Fibroblast of lung (primary cell): ENCODE measurements around the gene TMEM154. TPM values are rescaled to one million over a fixed set of nuclear protein-coding genes. Genes with fewer than 3 reads are reported as not detected.

ENCODE experiments used
- DNase-seq, 2 donors: peaks; one replicate each; pipeline versions ENCODE4 v3.0.0 to v3.0.0-alpha.2; 2010; ENCODE audit warnings: low read depth in 2 of 2
- H2AFZ ChIP-seq: 2 replicates; pipeline ENCODE4 v1.5.1; 2012; ENCODE audit warnings: low read length, control low read depth, inconsistent platforms
- H3K27ac ChIP-seq: 2 replicates; pipeline ENCODE4 v1.5.1; 2011; ENCODE audit warnings: low read length, control low read depth; ENCODE audit not compliant: insufficient read depth
- H3K27me3 ChIP-seq: 2 replicates; pipeline ENCODE4 v1.5.1; 2011; ENCODE audit warnings: mild to moderate bottlenecking, low read length; ENCODE audit not compliant: control insufficient read depth, insufficient read depth
- H3K36me3 ChIP-seq: 2 replicates; pipeline ENCODE4 v1.5.1; 2011; ENCODE audit warnings: low read length; ENCODE audit not compliant: control insufficient read depth, insufficient read depth
- H3K4me1 ChIP-seq: 2 replicates; pipeline ENCODE4 v1.5.1; 2011; ENCODE audit warnings: low read length; ENCODE audit not compliant: control insufficient read depth, insufficient read depth; ENCODE audit errors: extremely low read depth
- H3K4me2 ChIP-seq: 2 replicates; pipeline ENCODE4 v1.5.1; 2011; ENCODE audit warnings: low read length, control low read depth; ENCODE audit not compliant: insufficient read depth; ENCODE audit errors: extremely low read depth
- H3K4me3 ChIP-seq, 4 experiments: fragments of 200-600 bp in 1 of 4; sonication (generic) in 1 of 4; replicated peaks in 1 of 4; 2 replicates each; pipeline ENCODE4 v1.5.1; 2011 to 2016; ENCODE audit warnings: low read length in 4 of 4, low read depth in 3 of 4, mild to moderate bottlenecking in 3 of 4, control low read depth in 2 of 4, inconsistent platforms in 1 of 4, mixed read lengths in 1 of 4; ENCODE audit not compliant: insufficient read depth in 1 of 4; ENCODE audit errors: control extremely low read depth in 1 of 4
- H3K79me2 ChIP-seq: 2 replicates; pipeline ENCODE4 v1.5.1; 2012; ENCODE audit warnings: mild to moderate bottlenecking, low read length, inconsistent platforms; ENCODE audit not compliant: control insufficient read depth, insufficient read depth
- H3K9ac ChIP-seq: 2 replicates; pipeline ENCODE4 v1.5.1; 2011; ENCODE audit warnings: mild to moderate bottlenecking, low read length, control low read depth; ENCODE audit not compliant: insufficient read depth
- H3K9me3 ChIP-seq: 2 replicates; pipeline ENCODE4 v1.5.1; 2012; ENCODE audit warnings: low read depth, low read length; ENCODE audit not compliant: control insufficient read depth, insufficient read depth
- H4K20me1 ChIP-seq: 2 replicates; pipeline ENCODE4 v1.5.1; 2011; ENCODE audit warnings: low read length; ENCODE audit not compliant: control insufficient read depth, insufficient read depth; ENCODE audit errors: extremely low read depth
- EZH2 ChIP-seq: IDR thresholded peaks from 2 replicates; pipeline ENCODE4 v1.5.1; 2012; ENCODE audit warnings: low read length, control low read depth, mild to moderate bottlenecking; ENCODE audit errors: missing control alignments
- polyA plus RNA-seq, 2 donors: library from polyadenylated mRNA; depleted of rRNA in 1 of 2; stranded (reverse) in 1 of 2; unstranded in 1 of 2; fragments of >200 nt; gene quantifications; 2 replicates each; pipeline ENCODE4 v1.2.1, GENCODE V29; 2011 to 2012; ENCODE audit warnings: missing spikeins in 1 of 2
- total RNA-seq: library from RNA; depleted of rRNA; stranded (reverse); fragments of >200 nt; gene quantifications from 2 replicates; pipeline ENCODE4 v1.2.1, GENCODE V29; 2014
- TF ChIP-seq, protein P1 (sequence below), 2 donors: IDR thresholded peaks in 1 of 2; conservative IDR thresholded peaks in 1 of 2; 1 replicate in 1 of 2; 2 replicates in 1 of 2; pipeline ENCODE4 v1.5.1; 2011 to 2012; ENCODE audit warnings: low read length in 2 of 2, control low read depth in 1 of 2, inconsistent platforms in 1 of 2, low read depth in 1 of 2, mild to moderate bottlenecking in 1 of 2

The TMEM154 gene
- total and polyA plus RNA-seq, 2 donors (not counting 1 experiment from before 2014, with no cell fraction given): 0.50 to 3.7 TPM

DNA sequence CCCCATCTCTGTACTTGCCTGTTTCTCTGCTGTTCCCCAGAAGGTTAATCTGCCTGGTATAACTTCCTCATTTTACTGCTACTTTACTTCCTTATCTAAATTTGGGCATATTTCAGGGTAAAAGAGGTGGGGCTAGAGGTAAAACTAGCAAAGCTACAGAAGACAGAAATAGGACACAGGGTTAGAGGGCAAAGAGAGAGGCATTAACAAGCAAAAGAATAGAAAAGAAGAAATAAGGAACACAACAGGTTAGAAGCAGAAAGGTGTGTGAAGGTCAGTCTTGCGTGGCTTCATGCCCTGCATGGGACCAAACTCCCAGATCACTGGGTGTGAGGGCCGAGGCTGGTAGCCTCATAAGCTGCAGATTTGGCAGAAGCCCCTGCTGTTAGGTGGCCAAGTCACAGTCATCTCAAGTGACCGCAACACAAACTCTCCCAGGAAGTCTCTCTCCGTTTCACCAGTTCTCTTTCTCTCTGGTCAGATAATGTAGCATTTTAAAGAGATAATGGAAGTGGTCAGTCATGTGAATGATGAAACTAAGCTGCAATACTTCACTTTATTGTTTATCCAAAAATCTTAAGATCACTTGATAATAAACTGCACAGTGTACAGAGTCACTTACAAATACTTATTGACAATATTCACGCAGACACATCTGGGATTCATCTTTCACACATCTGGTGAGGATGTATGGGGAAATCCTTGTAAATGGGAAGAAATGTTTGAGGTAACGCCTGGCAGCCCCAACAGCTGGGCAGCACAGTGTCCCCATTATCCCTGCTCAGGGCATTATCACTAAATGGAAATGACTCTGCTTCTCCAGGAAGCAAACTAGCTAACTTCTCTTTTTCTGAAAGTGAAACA is 16.4 kb downstream of the TMEM154 start:
- Histone ChIP-seq H3K9ac (no peak overlapping the region), H3K4me1 (no peaks in the 10 kb centered on the region), H4K20me1 (no peaks in the 10 kb centered on the region), H3K79me2 (no peaks in the 10 kb centered on the region), H3K36me3 (no peaks in the 10 kb centered on the region), H3K4me2 (no peak overlapping the region), H3K9me3 (no peaks in the 10 kb centered on the region), H3K27me3 (no peaks in the 10 kb centered on the region), H3K27ac (no peak overlapping the region), H3K4me3 (no peak overlapping the region), H2AFZ (no peak overlapping the region)
- DNase-seq: peak in 1 of 2 donors; percentile 61
- TF ChIP-seq, protein P1, sequence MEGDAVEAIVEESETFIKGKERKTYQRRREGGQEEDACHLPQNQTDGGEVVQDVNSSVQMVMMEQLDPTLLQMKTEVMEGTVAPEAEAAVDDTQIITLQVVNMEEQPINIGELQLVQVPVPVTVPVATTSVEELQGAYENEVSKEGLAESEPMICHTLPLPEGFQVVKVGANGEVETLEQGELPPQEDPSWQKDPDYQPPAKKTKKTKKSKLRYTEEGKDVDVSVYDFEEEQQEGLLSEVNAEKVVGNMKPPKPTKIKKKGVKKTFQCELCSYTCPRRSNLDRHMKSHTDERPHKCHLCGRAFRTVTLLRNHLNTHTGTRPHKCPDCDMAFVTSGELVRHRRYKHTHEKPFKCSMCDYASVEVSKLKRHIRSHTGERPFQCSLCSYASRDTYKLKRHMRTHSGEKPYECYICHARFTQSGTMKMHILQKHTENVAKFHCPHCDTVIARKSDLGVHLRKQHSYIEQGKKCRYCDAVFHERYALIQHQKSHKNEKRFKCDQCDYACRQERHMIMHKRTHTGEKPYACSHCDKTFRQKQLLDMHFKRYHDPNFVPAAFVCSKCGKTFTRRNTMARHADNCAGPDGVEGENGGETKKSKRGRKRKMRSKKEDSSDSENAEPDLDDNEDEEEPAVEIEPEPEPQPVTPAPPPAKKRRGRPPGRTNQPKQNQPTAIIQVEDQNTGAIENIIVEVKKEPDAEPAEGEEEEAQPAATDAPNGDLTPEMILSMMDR (conservative IDR thresholded peaks at IDR 0.05 in 1 of 2, IDR thresholded peaks at IDR 0.05 in 1 of 2; ENCODE audit: low read depth in 1 of 2, low read length in 2 of 2): no peak
- no peak for TF ChIP-seq EZH2

GRCh38 chr4:152661649-152662048 is 18.1 kb downstream of the TMEM154 start:
- Histone ChIP-seq H4K20me1 (no peaks in the 10 kb centered on the region), H3K4me2 (no peak overlapping the region), H3K4me3 (no peak overlapping the region), H2AFZ (no peak overlapping the region), H3K9ac (no peak overlapping the region), H3K79me2 (no peaks in the 10 kb centered on the region), H3K9me3 (no peaks in the 10 kb centered on the region), H3K4me1 (no peaks in the 10 kb centered on the region), H3K27ac (no peak overlapping the region), H3K36me3 (no peaks in the 10 kb centered on the region), H3K27me3 (no peaks in the 10 kb centered on the region)
- DNase-seq: no peak
- TF ChIP-seq EZH2: no peak
- TF ChIP-seq, protein P1 (conservative IDR thresholded peaks at IDR 0.05 in 1 of 2, IDR thresholded peaks at IDR 0.05 in 1 of 2; ENCODE audit: low read depth in 1 of 2, low read length in 2 of 2): no peak

- TF ChIP-seq, protein P1 (conservative IDR thresholded peaks at IDR 0.05 in 1 of 2, IDR thresholded peaks at IDR 0.05 in 1 of 2; ENCODE audit: low read depth in 1 of 2, low read length in 2 of 2): no peak
- TF ChIP-seq EZH2: no peak
- H3K9me3 ChIP-seq: no peaks in the 10 kb centered on the region
- H3K4me2 ChIP-seq: no peak overlapping the region
- no peak overlapping the region for H3K9ac ChIP-seq
- H3K4me3 ChIP-seq: no peak overlapping the region
- H3K79me2 ChIP-seq: no peaks in the 10 kb centered on the region
- no peaks in the 10 kb centered on the region for H4K20me1 ChIP-seq
- H3K27me3 ChIP-seq: no peaks in the 10 kb centered on the region
- no peaks in the 10 kb centered on the region for H3K4me1 ChIP-seq
- no peaks in the 10 kb centered on the region for H3K36me3 ChIP-seq
- no peak for DNase-seq
- no peak overlapping the region for H3K27ac ChIP-seq
- H2AFZ ChIP-seq: no peak overlapping the region
These were observed 19.3 kb downstream of the TMEM154 start for GRCh38 chr4:152660526-152660925.
